ENCODE data around the gene PRSS48.

The PRSS48 gene

DNA sequence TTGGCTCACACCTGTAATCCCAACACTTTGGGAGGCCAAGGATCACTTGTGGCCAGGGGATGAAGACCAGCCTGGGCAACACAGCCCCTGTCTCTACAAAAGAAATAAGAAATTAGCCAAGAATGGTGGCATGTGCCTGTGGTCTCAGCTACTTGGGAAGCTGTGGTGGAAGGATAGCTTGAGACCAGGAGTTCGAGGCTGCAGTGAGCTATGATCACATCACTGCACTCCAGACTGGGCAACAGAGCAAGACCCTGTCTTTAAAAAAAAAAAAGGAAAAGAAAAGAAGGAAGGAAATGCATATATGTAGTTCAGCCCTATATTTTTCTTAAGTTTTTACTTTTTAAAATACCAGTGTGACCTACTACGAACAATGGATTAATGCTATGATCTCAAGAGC lies 15.1 kb downstream of the PRSS48 start:
- DNase-seq, result no peak
- Histone ChIP-seq H3K36me3 (peaks cover 12% of the 10 kb centered on the region), H3K27me3 (ENCODE audit: insufficient read depth, low read depth, severe bottlenecking) (no peaks in the 10 kb centered on the region), H3K4me3 (ENCODE audit: low read depth, low read length) (no peak overlapping the region), H3K9me3 (ENCODE audit: severe bottlenecking) (peaks cover 2% of the 10 kb centered on the region), H3K27ac (no peak overlapping the region)
- TF ChIP-seq, protein P1, sequence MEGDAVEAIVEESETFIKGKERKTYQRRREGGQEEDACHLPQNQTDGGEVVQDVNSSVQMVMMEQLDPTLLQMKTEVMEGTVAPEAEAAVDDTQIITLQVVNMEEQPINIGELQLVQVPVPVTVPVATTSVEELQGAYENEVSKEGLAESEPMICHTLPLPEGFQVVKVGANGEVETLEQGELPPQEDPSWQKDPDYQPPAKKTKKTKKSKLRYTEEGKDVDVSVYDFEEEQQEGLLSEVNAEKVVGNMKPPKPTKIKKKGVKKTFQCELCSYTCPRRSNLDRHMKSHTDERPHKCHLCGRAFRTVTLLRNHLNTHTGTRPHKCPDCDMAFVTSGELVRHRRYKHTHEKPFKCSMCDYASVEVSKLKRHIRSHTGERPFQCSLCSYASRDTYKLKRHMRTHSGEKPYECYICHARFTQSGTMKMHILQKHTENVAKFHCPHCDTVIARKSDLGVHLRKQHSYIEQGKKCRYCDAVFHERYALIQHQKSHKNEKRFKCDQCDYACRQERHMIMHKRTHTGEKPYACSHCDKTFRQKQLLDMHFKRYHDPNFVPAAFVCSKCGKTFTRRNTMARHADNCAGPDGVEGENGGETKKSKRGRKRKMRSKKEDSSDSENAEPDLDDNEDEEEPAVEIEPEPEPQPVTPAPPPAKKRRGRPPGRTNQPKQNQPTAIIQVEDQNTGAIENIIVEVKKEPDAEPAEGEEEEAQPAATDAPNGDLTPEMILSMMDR (IDR thresholded peaks at IDR 0.05; ENCODE audit: low read depth, low read length), result no peak

DNA sequence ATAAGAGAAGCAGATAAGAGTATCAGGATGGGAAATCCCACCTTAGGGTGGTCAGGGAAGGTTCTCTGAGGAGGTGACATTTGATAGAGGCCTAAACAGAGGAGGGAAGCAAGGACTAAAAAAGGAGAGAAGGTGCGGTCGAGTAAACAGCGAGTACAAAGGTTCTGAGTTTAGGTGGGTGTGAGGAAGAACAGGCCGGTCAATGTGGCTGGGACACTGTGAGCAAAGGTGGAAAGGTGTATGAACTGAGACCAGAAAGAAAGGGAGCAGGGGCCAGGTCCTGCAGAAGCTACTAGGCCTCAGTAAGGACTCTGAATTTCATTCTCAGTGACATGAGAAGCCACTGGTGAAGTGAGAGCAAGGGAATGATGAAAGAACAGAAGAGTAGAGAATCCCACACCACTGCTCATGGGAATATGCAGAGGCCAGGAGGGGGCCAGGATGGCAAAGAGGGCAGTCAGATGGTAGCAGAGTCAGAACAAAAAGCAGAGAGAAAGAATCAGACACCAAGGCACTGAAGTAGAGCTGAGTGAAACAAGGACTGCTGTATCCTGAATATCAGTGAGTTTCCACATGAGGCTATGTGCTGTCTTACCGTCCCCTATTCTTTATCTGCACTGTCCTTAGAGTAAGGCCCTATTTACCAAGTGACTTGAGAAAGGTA lies 18.0 kb downstream of the PRSS48 start:
- DNase-seq, result no peak
- Histone ChIP-seq H3K27ac (no peak overlapping the region), H3K4me3 (ENCODE audit: low read depth, low read length) (no peak overlapping the region), H3K27me3 (ENCODE audit: insufficient read depth, low read depth, severe bottlenecking) (no peaks in the 10 kb centered on the region), H3K36me3 (peaks cover 10% of the 10 kb centered on the region), H3K9me3 (ENCODE audit: severe bottlenecking) (peaks cover 2% of the 10 kb centered on the region)
- TF ChIP-seq, protein P1 (IDR thresholded peaks at IDR 0.05; ENCODE audit: low read depth, low read length), result no peak

- no peak overlapping the region for H3K4me3 ChIP-seq (ENCODE audit: low read depth, low read length)
- no peaks in the 10 kb centered on the region for H3K9me3 ChIP-seq (ENCODE audit: severe bottlenecking)
- H3K27ac ChIP-seq, result no peak overlapping the region
- peaks cover 4% of the 10 kb centered on the region; the same call in 1 of the 2 replicates for H3K36me3 ChIP-seq
- no peaks in the 10 kb centered on the region for H3K27me3 ChIP-seq (ENCODE audit: insufficient read depth, low read depth, severe bottlenecking)
- no peak for DNase-seq
- TF ChIP-seq, protein P1 (IDR thresholded peaks at IDR 0.05; ENCODE audit: low read depth, low read length), result no peak
These were observed 19.3 kb downstream of the PRSS48 start for GRCh38 chr4:151296227-151296626.

GRCh38 chr4:151297170-151297569 lies 20.2 kb downstream of the PRSS48 start:
- H3K36me3 ChIP-seq, result peaks cover 4% of the 10 kb centered on the region; the same call in 1 of the 2 replicates
- no peak for DNase-seq
- TF ChIP-seq, protein P1 (IDR thresholded peaks at IDR 0.05; ENCODE audit: low read depth, low read length), result no peak
- no peaks in the 10 kb centered on the region for H3K27me3 ChIP-seq (ENCODE audit: insufficient read depth, low read depth, severe bottlenecking)
- H3K27ac ChIP-seq, result no peak overlapping the region
- H3K9me3 ChIP-seq (ENCODE audit: severe bottlenecking), result no peaks in the 10 kb centered on the region
- no peak overlapping the region for H3K4me3 ChIP-seq (ENCODE audit: low read depth, low read length)

GRCh38 chr4:151302432-151302831 lies 25.5 kb downstream of the PRSS48 start:
- no peak overlapping the region for H3K27ac ChIP-seq
- H3K9me3 ChIP-seq (ENCODE audit: severe bottlenecking), result no peaks in the 10 kb centered on the region
- H3K36me3 ChIP-seq, result no peaks in the 10 kb centered on the region
- no peaks in the 10 kb centered on the region for H3K27me3 ChIP-seq (ENCODE audit: insufficient read depth, low read depth, severe bottlenecking)
- H3K4me3 ChIP-seq (ENCODE audit: low read depth, low read length), result no peak overlapping the region
- TF ChIP-seq, protein P1 (IDR thresholded peaks at IDR 0.05; ENCODE audit: low read depth, low read length), result no peak
- no peak for DNase-seq

DNA sequence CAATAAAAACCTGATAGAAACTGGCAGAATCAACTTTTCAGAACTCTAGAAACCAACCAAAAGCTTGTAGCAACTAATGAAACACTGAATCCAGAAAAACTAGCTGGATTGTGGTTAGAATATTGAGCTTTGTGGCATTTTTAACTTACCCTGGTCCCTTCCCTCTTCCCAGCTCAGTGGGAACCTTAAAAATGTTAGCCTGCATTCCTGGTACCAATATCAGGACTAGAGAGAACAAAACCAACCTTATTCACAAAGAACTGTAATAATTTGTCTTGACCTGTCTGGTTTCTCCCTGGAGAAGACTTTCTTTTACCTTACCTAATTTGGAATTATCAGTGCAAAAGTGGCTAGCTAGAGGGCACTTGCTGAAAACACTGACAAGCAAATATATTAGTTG lies 27.3 kb downstream of the PRSS48 start:
- H3K27me3 ChIP-seq (ENCODE audit: insufficient read depth, low read depth, severe bottlenecking), result no peaks in the 10 kb centered on the region
- H3K27ac ChIP-seq, result no peak overlapping the region

More for the DNA sequence above, 27.3 kb downstream of the PRSS48 start:
- Histone ChIP-seq H3K4me3 (ENCODE audit: low read depth, low read length) (no peak overlapping the region), H3K9me3 (ENCODE audit: severe bottlenecking) (no peaks in the 10 kb centered on the region), H3K36me3 (peaks cover 4% of the 10 kb centered on the region)
- TF ChIP-seq, protein P1 (IDR thresholded peaks at IDR 0.05; ENCODE audit: low read depth, low read length), result no peak
- DNase-seq, result no peak
